Chondrocyte (in vitro differentiated cells): ENCODE results near the gene DLGAP4. TPM values are rescaled to one million over a fixed set of nuclear protein-coding genes. Genes with fewer than 3 reads are reported as not detected.
"Not testable (repeated sequence)": the region's sequence is repeated elsewhere in the genome, so short reads cannot be mapped to it uniquely, and the experiment has no call there.

ENCODE experiments used
- DNase-seq: peaks from one replicate; pipeline ENCODE4 v3.0.0; 2021; ENCODE audit warnings: mixed read lengths, low spot score
- H3K27ac Mint-ChIP-seq: one replicate; pipeline ENCODE4 v1.8.0; 2021; ENCODE audit warnings: mild to moderate bottlenecking, moderate library complexity, mixed read lengths; ENCODE audit not compliant: unreplicated experiment
- H3K27me3 Mint-ChIP-seq: 2 replicates; pipeline ENCODE4 v1.8.0; 2021; ENCODE audit warnings: low read depth, mixed read lengths
- H3K36me3 Mint-ChIP-seq: 2 replicates; pipeline ENCODE4 v1.8.0; 2021; ENCODE audit warnings: low read depth, mixed read lengths
- H3K4me1 Mint-ChIP-seq: 2 replicates; pipeline ENCODE4 v1.8.0; 2021; ENCODE audit warnings: low read depth, mild to moderate bottlenecking, mixed read lengths
- H3K4me3 Mint-ChIP-seq: one replicate; pipeline ENCODE4 v1.8.0; 2021; ENCODE audit warnings: mild to moderate bottlenecking, moderate library complexity, mixed read lengths; ENCODE audit not compliant: unreplicated experiment
- H3K9me3 Mint-ChIP-seq: 2 replicates; pipeline ENCODE4 v1.8.0; 2021; ENCODE audit warnings: low read depth, mixed read lengths
- CTCF ChIP-seq: fragments of 200-600 bp; sonication (generic); IDR thresholded peaks from 2 replicates; pipeline ENCODE4 v1.5.0; 2021; ENCODE audit warnings: antibody characterized with exemption, mild to moderate bottlenecking, moderate library complexity
- total RNA-seq: library from RNA; stranded (reverse); gene quantifications from 3 replicates; pipeline ENCODE4 v1.2.1, GENCODE V29; 2021

The DLGAP4 gene
- total RNA-seq, 1 donor from 2014 or later: 161 TPM

DNA sequence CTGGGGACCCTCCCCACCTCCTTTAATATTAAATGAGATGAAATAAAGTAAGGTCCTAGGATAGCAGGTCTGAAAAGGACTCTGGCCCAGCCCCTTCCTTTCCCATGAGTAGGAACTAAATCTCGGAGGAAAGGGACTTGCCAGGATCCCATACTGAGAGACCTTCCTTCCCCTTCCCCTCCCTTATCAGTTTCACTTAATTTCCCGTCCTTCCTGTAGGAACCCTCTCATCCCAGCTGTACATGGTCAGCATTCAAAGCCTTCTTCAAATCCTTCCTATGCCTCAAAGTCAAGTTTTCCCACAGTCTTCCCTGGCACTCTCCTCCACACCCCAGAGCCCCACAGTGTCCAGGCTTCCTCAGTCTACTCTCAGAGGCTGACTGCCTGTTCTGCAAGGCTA, 163.8 kb downstream of the DLGAP4 start:
- Mint-ChIP-seq H3K27ac (peak overlapping the region; percentile 69), H3K4me3 (no peak overlapping the region), H3K27me3 (no peaks in the 10 kb centered on the region), H3K4me1 (peaks cover 93% of the 10 kb centered on the region), H3K36me3 (peaks cover 2% of the 10 kb centered on the region), H3K9me3 (no peaks in the 10 kb centered on the region)
- no peak for DNase-seq
- TF ChIP-seq CTCF: no peak

- H3K9me3 Mint-ChIP-seq: no peaks in the 10 kb centered on the region
- H3K4me1 Mint-ChIP-seq: peaks cover 82% of the 10 kb centered on the region
- H3K36me3 Mint-ChIP-seq: no peaks in the 10 kb centered on the region
- DNase-seq: no peak
- H3K27me3 Mint-ChIP-seq: no peaks in the 10 kb centered on the region
- no peak overlapping the region for H3K4me3 Mint-ChIP-seq
- no peak for TF ChIP-seq CTCF
- peak overlapping the region; percentile 86 for H3K27ac Mint-ChIP-seq
Observed at GRCh38 chr20:36471885-36472636, 165.9 kb downstream of the DLGAP4 start.

- Mint-ChIP-seq H3K27ac (peak overlapping the region; percentile 86), H3K27me3 (no peaks in the 10 kb centered on the region), H3K9me3 (no peaks in the 10 kb centered on the region), H3K4me1 (peaks cover 76% of the 10 kb centered on the region), H3K36me3 (no peaks in the 10 kb centered on the region), H3K4me3 (no peak overlapping the region)
- TF ChIP-seq CTCF: no peak
- no peak for DNase-seq
Observed at GRCh38 chr20:36472637-36473090, 166.5 kb downstream of the DLGAP4 start.

- no peak for DNase-seq
- Mint-ChIP-seq H3K4me1 (peaks cover 75% of the 10 kb centered on the region), H3K27ac (peak overlapping the region; percentile 65), H3K9me3 (no peaks in the 10 kb centered on the region), H3K4me3 (no peak overlapping the region), H3K27me3 (no peaks in the 10 kb centered on the region), H3K36me3 (peaks cover 4% of the 10 kb centered on the region)
- TF ChIP-seq CTCF: no peak
Observed at GRCh38 chr20:36473164-36473563, 167.0 kb downstream of the DLGAP4 start.

DNA sequence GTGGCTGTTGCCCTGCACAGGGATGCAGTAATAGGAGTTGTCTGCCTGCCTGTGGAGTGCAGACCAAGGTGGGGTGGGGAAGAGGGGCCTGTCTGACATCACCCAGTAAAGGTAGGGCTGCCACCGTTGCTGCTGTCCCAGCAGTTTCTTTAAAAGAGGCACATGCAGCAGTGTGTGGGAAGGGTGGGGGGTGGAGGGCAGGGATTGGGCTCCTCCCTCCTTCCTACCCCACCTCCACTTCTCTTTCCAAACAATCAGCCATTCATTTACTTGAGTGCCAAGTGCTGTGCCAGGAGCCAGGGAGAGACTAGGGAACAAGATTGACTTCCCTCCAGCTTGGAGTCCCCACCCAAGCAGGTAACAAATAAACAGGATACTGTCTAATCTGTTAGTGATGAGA, 168.4 kb downstream of the DLGAP4 start:
- Mint-ChIP-seq H3K27ac (peak overlapping the region; percentile 83), H3K27me3 (no peaks in the 10 kb centered on the region), H3K36me3 (peaks cover 5% of the 10 kb centered on the region), H3K9me3 (no peaks in the 10 kb centered on the region), H3K4me3 (no peak overlapping the region), H3K4me1 (peaks cover 76% of the 10 kb centered on the region)
- TF ChIP-seq CTCF: no peak
- no peak for DNase-seq

DNA sequence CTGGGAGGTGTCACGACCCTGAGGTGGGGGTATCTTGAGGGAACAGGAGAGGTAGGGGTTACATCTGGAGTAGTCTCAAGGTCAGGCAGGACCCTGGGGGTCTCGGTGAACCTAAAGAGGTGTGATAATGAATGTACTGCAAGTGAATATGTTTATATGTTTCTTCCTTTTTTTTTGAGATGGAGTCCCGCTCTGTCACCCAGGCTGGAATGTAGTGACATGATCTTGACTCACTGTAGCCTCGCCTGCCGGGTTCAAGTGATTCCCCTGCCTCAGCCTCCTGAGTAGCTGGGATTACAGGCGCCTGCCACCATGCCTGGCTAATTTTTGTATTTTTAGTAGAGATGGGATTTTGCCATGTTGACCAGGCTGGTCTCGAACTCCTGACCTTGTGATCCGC, 168.9 kb downstream of the DLGAP4 start:
- H3K27me3 Mint-ChIP-seq, DNase-seq: not testable (repeated sequence)
- H3K4me1 Mint-ChIP-seq: peaks cover 77% of the 10 kb centered on the region

More for the DNA sequence above, 168.9 kb downstream of the DLGAP4 start:
- not testable (repeated sequence) for H3K4me3 Mint-ChIP-seq, H3K9me3 Mint-ChIP-seq, H3K36me3 Mint-ChIP-seq
- H3K27ac Mint-ChIP-seq: peak overlapping the region; percentile 83
